DND-41 (cell line): ENCODE results near the gene CIDEA.

ENCODE experiments used
- CTCF ChIP-seq: IDR thresholded peaks from 2 replicates; pipeline ENCODE4 v1.5.1; 2012; ENCODE audit warnings: borderline replicate concordance, low read length, moderate library complexity, mild to moderate bottlenecking; ENCODE audit not compliant: poor library complexity, severe bottlenecking; ENCODE audit errors: extremely low read depth
- EZH2 ChIP-seq: IDR thresholded peaks from 3 replicates; pipeline ENCODE4 v1.6.1; 2012; ENCODE audit warnings: borderline replicate concordance, low read depth, mild to moderate bottlenecking, moderate library complexity, low read length, inconsistent platforms; ENCODE audit not compliant: severe bottlenecking

- TF ChIP-seq CTCF: no peak
- no peak for TF ChIP-seq EZH2
Observed at GRCh38 chr18:12238826-12239225, 15.3 kb upstream of the CIDEA start.
